Osteocyte (in vitro differentiated cells): ENCODE results near the gene CHRNE. TPM values are rescaled to one million over a fixed set of nuclear protein-coding genes. Genes with fewer than 3 reads are reported as not detected.

Source experiments
- DNase-seq: peaks from one replicate; pipeline ENCODE4 v3.0.0; 2021; ENCODE audit warnings: mixed read lengths; ENCODE audit not compliant: unreplicated experiment; ENCODE audit errors: extremely low spot score
- H3K27ac Mint-ChIP-seq: one replicate; pipeline ENCODE4 v1.8.0; 2021; ENCODE audit warnings: mild to moderate bottlenecking, mixed read lengths; ENCODE audit not compliant: unreplicated experiment
- H3K27me3 Mint-ChIP-seq: one replicate; pipeline ENCODE4 v1.8.0; 2021; ENCODE audit warnings: mixed read lengths; ENCODE audit not compliant: unreplicated experiment
- H3K36me3 Mint-ChIP-seq: one replicate; pipeline ENCODE4 v1.8.0; 2021; ENCODE audit warnings: mixed read lengths; ENCODE audit not compliant: unreplicated experiment
- H3K4me1 Mint-ChIP-seq: one replicate; pipeline ENCODE4 v1.8.0; 2021; ENCODE audit warnings: mixed read lengths; ENCODE audit not compliant: unreplicated experiment
- H3K4me3 Mint-ChIP-seq: one replicate; pipeline ENCODE4 v1.8.0; 2021; ENCODE audit warnings: mild to moderate bottlenecking, moderate library complexity, mixed read lengths; ENCODE audit not compliant: unreplicated experiment
- H3K9me3 Mint-ChIP-seq: one replicate; pipeline ENCODE4 v1.8.0; 2021; ENCODE audit warnings: mixed read lengths; ENCODE audit not compliant: unreplicated experiment
- CTCF ChIP-seq: fragments of 200-600 bp; sonication (generic); IDR thresholded peaks from 2 replicates; pipeline ENCODE4 v1.5.0; 2021; ENCODE audit warnings: antibody characterized with exemption, mild to moderate bottlenecking, moderate library complexity
- total RNA-seq: library from RNA; stranded (reverse); gene quantifications from 2 replicates; pipeline ENCODE4 v1.2.1, GENCODE V29; 2021

Gene CHRNE
- total RNA-seq, 1 donor from 2014 or later, result 0.27 TPM

DNA sequence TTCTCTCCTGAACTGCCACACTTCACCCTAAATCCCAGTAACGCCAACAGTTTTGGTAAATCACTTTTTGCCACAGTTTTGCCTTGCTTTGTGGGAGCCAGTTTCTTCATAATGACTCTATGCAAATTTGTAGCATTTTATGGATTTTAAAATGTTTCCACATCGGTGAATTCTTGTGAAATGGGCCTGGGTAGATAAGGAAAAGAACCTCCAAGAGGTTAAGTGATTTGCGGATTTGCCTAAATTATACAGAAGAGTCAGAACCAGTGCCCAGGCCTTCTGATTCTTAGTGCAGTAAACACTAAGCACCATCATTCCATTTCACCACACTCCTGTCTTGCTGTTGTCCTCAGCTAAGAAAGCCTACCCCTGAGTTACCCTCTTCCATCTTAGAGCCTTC is 51.8 kb downstream of the CHRNE start:
- no peak overlapping the region for H3K4me3 Mint-ChIP-seq
- no peaks in the 10 kb centered on the region for H3K9me3 Mint-ChIP-seq
- peaks cover 58% of the 10 kb centered on the region for H3K4me1 Mint-ChIP-seq
- peak overlapping the region; percentile 74 for H3K27ac Mint-ChIP-seq
- TF ChIP-seq CTCF, result no peak
- peaks cover 10% of the 10 kb centered on the region for H3K36me3 Mint-ChIP-seq
- H3K27me3 Mint-ChIP-seq, result no peaks in the 10 kb centered on the region
- DNase-seq, result no peak

DNA sequence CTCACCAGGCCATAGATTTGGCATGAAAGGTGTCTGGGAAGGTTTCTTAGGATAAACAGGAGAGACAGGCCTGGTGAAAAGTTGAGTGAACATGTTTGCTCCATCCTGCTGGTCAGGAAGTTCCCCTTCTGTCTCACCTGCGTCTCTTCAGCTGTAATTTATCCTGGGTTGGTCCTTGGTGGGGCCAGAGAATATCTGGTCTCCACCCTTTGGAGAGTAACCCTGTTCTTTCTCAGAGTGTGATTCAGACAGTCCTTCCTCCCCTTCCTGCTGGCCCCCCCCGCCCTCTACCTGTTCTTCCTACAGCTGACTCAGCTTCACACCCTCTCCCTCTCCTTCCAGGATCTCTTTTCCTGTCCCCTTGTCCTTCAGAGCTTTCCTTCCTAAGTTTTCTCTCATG is 52.7 kb downstream of the CHRNE start:
- no peak for DNase-seq
- no peak for TF ChIP-seq CTCF
- Mint-ChIP-seq H3K4me1 (peaks cover 63% of the 10 kb centered on the region), H3K27me3 (no peaks in the 10 kb centered on the region), H3K36me3 (peaks cover 9% of the 10 kb centered on the region), H3K4me3 (no peak overlapping the region), H3K27ac (peak overlapping the region; percentile 98), H3K9me3 (no peaks in the 10 kb centered on the region)

DNA sequence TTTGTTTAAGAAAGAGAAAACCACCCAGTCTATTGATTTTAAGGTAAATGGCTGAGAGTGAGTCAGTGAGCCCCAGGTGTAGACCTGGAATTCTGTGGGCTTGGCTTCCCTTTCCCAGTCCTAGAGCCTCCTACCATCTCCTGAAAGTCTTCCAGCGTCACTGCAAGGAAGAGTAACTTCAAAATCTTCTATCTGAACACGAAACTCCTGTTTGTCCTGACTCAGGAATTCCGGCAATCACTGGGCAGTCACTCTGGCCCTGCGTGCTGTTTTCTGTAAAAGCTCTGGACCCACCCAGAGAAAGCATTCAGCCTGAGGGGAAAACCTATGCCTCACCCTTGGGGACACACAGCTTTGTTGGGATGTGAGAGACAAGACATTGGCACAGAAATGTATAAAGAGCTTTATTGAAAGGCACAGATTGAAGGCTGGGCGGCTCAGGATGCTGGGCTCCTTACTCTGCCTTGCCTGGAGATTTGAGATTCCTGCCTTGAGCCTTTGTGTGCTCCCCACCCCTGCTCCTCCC is 53.8 kb downstream of the CHRNE start:
- Mint-ChIP-seq H3K36me3 (peaks cover 6% of the 10 kb centered on the region), H3K4me1 (peaks cover 59% of the 10 kb centered on the region), H3K4me3 (peak overlapping the region; percentile 51), H3K9me3 (no peaks in the 10 kb centered on the region), H3K27me3 (no peaks in the 10 kb centered on the region), H3K27ac (peak overlapping the region; percentile 98)
- DNase-seq, result no peak
- no peak for TF ChIP-seq CTCF

Other genes starting within 250 kb of the CHRNE start
- 60.5 and 60.7 TPM in 2 replicates for gene PELP1, start 199.0 kb downstream of the CHRNE start, total RNA-seq
- 19.4 and 23.6 TPM in 2 replicates for gene ARRB2, start 192.5 kb downstream of the CHRNE start, total RNA-seq
- 15.3 and 19.4 TPM in 2 replicates for gene MED11, start 171.7 kb downstream of the CHRNE start, total RNA-seq
- 0.55 and 0.99 TPM in 2 replicates for gene ZMYND15, start 163.3 kb downstream of the CHRNE start, total RNA-seq
- 11.0 and 12.8 TPM in 2 replicates for gene CXCL16, start 163.2 kb downstream of the CHRNE start, total RNA-seq
- gene TM4SF5, start 131.2 kb downstream of the CHRNE start, total RNA-seq, result not detected in 2 replicates
- 1.9 and 2.4 TPM in 2 replicates for gene VMO1, start 116.7 kb downstream of the CHRNE start, total RNA-seq
- not detected in 2 replicates for gene GLTPD2, start 114.1 kb downstream of the CHRNE start, total RNA-seq
- gene PSMB6, start 106.9 kb downstream of the CHRNE start, total RNA-seq, result 119 TPM in 2 replicates
- gene PLD2, start 95.9 kb downstream of the CHRNE start, total RNA-seq, result 49.3 and 52.2 TPM in 2 replicates
- 93.2 and 93.3 TPM in 2 replicates for gene MINK1, start 69.8 kb downstream of the CHRNE start, total RNA-seq
- gene C17orf107, start 3.6 kb downstream of the CHRNE start, total RNA-seq, result 0.78 and 1.3 TPM in 2 replicates
- not detected in 2 replicates for gene GP1BA, start 29.2 kb upstream of the CHRNE start, total RNA-seq
- gene SLC25A11, start 36.9 kb upstream of the CHRNE start, total RNA-seq, result 59.6 and 60.6 TPM in 2 replicates
- 105 and 115 TPM in 2 replicates for gene RNF167, start 37.2 kb upstream of the CHRNE start, total RNA-seq
- gene PFN1, start 45.4 kb upstream of the CHRNE start, total RNA-seq, result 509 and 514 TPM in 2 replicates
- 9.4 and 9.5 TPM in 2 replicates for gene ENO3, start 48.0 kb upstream of the CHRNE start, total RNA-seq
- 90.8 and 92.9 TPM in 2 replicates for gene SPAG7, start 64.7 kb upstream of the CHRNE start, total RNA-seq
- 69.4 and 83.5 TPM in 2 replicates for gene CAMTA2, start 84.6 kb upstream of the CHRNE start, total RNA-seq
- gene INCA1, start 94.4 kb upstream of the CHRNE start, total RNA-seq, result 0.89 and 1.8 TPM in 2 replicates
- gene KIF1C, start 94.9 kb upstream of the CHRNE start, total RNA-seq, result 123 and 127 TPM in 2 replicates
- not detected in 2 replicates for gene SLC52A1, start 132.3 kb upstream of the CHRNE start, total RNA-seq
- 0.78 and 0.86 TPM in 2 replicates for gene ZFP3, start 175.4 kb upstream of the CHRNE start, total RNA-seq
- 7.9 and 8.5 TPM in 2 replicates for gene ZNF232, start 208.8 kb upstream of the CHRNE start, total RNA-seq
- gene USP6, start 212.9 kb upstream of the CHRNE start, total RNA-seq, result 0.13 and 0.16 TPM in 2 replicates